ENCODE measurements around the gene SLC12A7.

Gene SLC12A7

GRCh38 chr5:1115123-1115815, 3.4 kb upstream of the SLC12A7 start:
- TF ChIP-seq POLR2A (IDR thresholded peaks at IDR 0.05; ENCODE audit: low read length) = no peak
- no peak for TF ChIP-seq GATA1 (IDR thresholded peaks at IDR 0.05; ENCODE audit: low read depth, low read length)
- DNase-seq = no peak

GRCh38 chr5:1113805-1114586, 2.1 kb upstream of the SLC12A7 start:
- no peak for DNase-seq
- TF ChIP-seq POLR2A (IDR thresholded peaks at IDR 0.05; ENCODE audit: low read length) = no peak
- TF ChIP-seq GATA1 (IDR thresholded peaks at IDR 0.05; ENCODE audit: low read depth, low read length) = no peak

DNA sequence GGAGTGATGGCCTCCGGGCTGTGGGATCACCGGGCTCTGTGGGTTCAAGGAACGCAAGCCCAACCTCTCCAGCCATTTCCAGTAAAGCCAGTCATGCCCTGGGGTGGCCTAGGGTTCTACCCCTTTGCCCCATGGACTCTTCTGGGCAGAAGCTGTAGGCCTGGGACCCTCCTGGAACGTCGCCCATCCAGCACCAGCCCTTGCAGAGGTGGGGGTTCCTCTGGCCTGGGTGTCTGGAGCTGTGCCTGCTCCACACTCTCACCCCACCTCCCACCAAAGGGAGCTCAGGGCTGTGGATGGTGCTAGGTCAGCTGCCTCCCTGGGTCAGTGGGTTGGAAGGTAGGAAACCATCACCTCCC, 1.4 kb upstream of the SLC12A7 start:
- TF ChIP-seq POLR2A (IDR thresholded peaks at IDR 0.05; ENCODE audit: low read length) = no peak
- no peak for TF ChIP-seq GATA1 (IDR thresholded peaks at IDR 0.05; ENCODE audit: low read depth, low read length)
- DNase-seq = no peak

DNA sequence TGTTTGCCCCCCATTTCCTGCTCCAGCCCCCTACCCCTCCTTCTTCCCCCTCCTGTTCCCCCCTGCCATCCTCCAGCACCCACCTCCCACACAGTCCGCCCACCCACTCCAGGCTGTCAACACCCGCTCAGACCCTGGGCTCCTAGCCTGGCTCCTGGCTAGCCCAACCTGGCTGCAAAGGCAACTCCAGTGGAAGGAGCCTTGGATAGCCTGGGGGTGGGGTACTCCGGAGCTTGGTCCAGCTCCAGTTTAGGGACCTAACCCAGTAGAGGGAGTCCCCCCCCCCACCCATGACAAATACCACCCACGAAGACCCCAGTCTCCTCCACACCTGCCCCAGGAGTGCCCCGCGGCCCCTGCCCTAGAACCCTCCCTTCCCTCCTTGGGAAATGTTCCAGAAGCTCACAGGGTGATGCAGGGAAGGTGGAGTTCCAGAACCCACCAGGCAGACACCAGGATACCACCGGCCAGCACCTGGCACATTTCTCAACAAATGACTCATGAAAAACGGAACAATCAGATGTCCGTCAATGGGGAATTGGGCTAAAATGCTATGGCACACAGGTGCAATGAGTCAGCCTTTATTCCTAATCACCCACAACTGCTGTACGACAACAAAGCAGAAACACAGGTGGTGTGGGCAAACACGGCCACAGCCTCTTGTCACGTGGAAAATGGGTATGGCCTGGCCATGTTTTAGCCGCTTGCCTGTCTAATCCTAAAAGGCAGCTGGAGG, 901 bp upstream of the SLC12A7 start:
- no peak for TF ChIP-seq POLR2A (IDR thresholded peaks at IDR 0.05; ENCODE audit: low read length)
- no peak for TF ChIP-seq GATA1 (IDR thresholded peaks at IDR 0.05; ENCODE audit: low read depth, low read length)
- no peak for DNase-seq

GRCh38 chr5:1111241-1111726, 579 bp downstream of the SLC12A7 start:
- DNase-seq = peak; percentile 53 to 73
- TF ChIP-seq POLR2A (IDR thresholded peaks at IDR 0.05; ENCODE audit: low read length) (no peak), GATA1 (IDR thresholded peaks at IDR 0.05; ENCODE audit: low read depth, low read length) (no peak)

DNA sequence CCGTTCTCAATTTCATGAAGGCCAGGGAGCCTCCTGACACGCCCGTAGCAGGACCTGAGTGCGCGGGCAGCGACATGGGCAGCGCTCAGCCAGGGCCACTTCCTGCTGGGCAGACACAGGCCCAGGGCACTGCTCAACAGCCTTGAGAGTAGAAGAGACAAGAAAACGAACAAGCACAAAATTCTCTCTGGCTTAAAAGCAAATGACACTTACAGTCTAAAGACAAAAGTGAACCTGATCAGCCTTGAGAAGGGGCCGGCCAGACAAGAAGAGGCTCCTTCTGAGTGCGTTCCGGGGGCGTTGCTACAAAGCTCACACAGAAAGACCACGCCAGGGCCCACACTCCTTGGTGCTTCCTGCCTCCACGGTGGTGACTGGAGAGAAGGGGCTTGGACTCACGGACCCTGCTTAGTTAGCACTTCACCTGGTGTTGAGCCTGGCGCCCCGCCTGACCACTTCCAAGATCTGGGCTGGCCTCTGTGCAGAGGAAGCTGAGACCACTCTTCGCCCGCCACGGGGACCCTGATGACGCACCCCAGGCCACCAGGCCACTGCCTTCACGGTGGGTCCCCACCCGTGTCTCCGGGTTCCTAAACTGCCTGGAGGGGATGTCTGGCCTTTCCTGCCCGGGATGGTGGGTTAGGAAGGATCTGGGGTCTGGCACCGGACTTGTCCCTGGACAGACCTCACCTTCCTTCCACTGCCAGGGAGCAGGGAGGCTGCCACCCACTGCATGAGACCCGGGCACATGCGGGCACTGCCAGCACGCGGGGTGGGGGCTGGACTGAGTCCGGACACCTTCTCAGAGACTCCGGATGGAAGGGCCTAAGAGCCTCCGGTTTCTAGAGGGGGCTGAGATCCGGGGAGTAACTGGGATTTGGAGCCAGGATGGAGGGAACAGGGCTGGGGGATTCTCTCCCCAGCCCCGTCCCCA, 1.3 kb downstream of the SLC12A7 start:
- no peak for TF ChIP-seq POLR2A (IDR thresholded peaks at IDR 0.05; ENCODE audit: low read length)
- no peak for TF ChIP-seq GATA1 (IDR thresholded peaks at IDR 0.05; ENCODE audit: low read depth, low read length)
- peak; percentile 25 to 33 for DNase-seq

GRCh38 chr5:1109542-1110306, 2.1 kb downstream of the SLC12A7 start:
- DNase-seq = no peak
- no peak for TF ChIP-seq POLR2A (IDR thresholded peaks at IDR 0.05; ENCODE audit: low read length)
- TF ChIP-seq GATA1 (IDR thresholded peaks at IDR 0.05; ENCODE audit: low read depth, low read length) = no peak

- no peak for DNase-seq
- TF ChIP-seq GATA1 (IDR thresholded peaks at IDR 0.05; ENCODE audit: low read depth, low read length) (no peak), POLR2A (IDR thresholded peaks at IDR 0.05; ENCODE audit: low read length) (no peak)
Observed at GRCh38 chr5:1108865-1109174, 3.0 kb downstream of the SLC12A7 start.

- no peak for TF ChIP-seq GATA1 (IDR thresholded peaks at IDR 0.05; ENCODE audit: low read depth, low read length)
- no peak for TF ChIP-seq POLR2A (IDR thresholded peaks at IDR 0.05; ENCODE audit: low read length)
- DNase-seq = peak in 1 of 2 experiments; percentile 40
Observed at GRCh38 chr5:1108023-1108864, 3.6 kb downstream of the SLC12A7 start.

GRCh38 chr5:1107167-1108022, 4.5 kb downstream of the SLC12A7 start:
- no peak for TF ChIP-seq POLR2A (IDR thresholded peaks at IDR 0.05; ENCODE audit: low read length)
- TF ChIP-seq GATA1 (IDR thresholded peaks at IDR 0.05; ENCODE audit: low read depth, low read length) = no peak
- DNase-seq = peak in 1 of 2 experiments; percentile 40
